B cell (primary cell): ENCODE data around the gene DYNLT1.

Experiments
- CTCF ChIP-seq: fragments of 200-600 bp; IDR thresholded peaks from one replicate; pipeline ENCODE4 v1.8.0; 2022; ENCODE audit warnings: antibody characterized with exemption, mild to moderate bottlenecking
- EZH2 ChIP-seq: IDR thresholded peaks from 2 replicates; pipeline ENCODE4 v1.6.1; 2012; ENCODE audit warnings: borderline replicate concordance, low read depth, mild to moderate bottlenecking, moderate library complexity, low read length; ENCODE audit not compliant: insufficient read depth, poor library complexity, severe bottlenecking

DNA sequence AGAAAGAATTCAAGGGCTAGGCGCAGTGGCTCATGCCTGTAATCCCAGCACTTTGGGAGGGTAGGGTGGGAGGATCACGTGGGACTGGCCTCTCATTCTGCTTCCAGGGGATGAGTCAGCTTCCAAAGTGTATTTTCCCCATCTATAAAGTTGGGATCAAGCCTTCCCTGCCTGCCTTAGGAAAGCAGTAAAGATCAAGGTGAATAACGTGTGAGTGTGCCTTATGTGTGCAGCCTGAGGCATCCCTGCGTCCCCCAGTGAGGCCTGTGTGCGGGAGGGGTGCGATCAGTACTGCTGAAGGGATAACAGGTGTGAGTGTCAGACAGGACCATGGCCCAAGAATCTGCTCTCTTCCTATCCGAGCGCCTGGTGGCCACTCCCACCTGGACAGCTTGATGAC, 57.9 kb downstream of the DYNLT1 start:
- no peak for TF ChIP-seq CTCF
- TF ChIP-seq EZH2 = no peak
